Measurements from ENCODE around the gene EME1.
"Not testable (repeated sequence)": the region's sequence is repeated elsewhere in the genome, so short reads cannot be mapped to it uniquely, and the experiment has no call there.

- TF ChIP-seq, protein P1, sequence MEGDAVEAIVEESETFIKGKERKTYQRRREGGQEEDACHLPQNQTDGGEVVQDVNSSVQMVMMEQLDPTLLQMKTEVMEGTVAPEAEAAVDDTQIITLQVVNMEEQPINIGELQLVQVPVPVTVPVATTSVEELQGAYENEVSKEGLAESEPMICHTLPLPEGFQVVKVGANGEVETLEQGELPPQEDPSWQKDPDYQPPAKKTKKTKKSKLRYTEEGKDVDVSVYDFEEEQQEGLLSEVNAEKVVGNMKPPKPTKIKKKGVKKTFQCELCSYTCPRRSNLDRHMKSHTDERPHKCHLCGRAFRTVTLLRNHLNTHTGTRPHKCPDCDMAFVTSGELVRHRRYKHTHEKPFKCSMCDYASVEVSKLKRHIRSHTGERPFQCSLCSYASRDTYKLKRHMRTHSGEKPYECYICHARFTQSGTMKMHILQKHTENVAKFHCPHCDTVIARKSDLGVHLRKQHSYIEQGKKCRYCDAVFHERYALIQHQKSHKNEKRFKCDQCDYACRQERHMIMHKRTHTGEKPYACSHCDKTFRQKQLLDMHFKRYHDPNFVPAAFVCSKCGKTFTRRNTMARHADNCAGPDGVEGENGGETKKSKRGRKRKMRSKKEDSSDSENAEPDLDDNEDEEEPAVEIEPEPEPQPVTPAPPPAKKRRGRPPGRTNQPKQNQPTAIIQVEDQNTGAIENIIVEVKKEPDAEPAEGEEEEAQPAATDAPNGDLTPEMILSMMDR (IDR thresholded peaks at IDR 0.05) = not testable (repeated sequence)
- TF ChIP-seq POLR2A, POLR2AphosphoS5 (IDR thresholded peaks at IDR 0.05): not testable (repeated sequence)
These were observed 26.6 kb downstream of the EME1 start for GRCh38 chr17:50399591-50399990.
